Naive thymus-derived CD4-positive, alpha-beta T cell (primary cell): ENCODE data around the gene PSTPIP2. TPM values are rescaled to one million over a fixed set of nuclear protein-coding genes. Genes with fewer than 3 reads are reported as not detected.
A peak's percentile ranks its signal among the peaks of the same experiment; 100 is the strongest.
"Not testable (repeated sequence)": the region's sequence is repeated elsewhere in the genome, so short reads cannot be mapped to it uniquely, and the experiment has no call there.

Experiments used
- ATAC-seq: fragments of 150-1000 bp; cut with Tn5 transposase; 2 replicates; pipeline ENCODE4 v1.10.0; 2021; ENCODE audit warnings: mild to moderate bottlenecking, moderate library complexity
- CTCF ChIA-PET: fragments of 350-600 bp; sonication (Branson Sonifier 250); formaldehyde crosslinking; loops from one replicate; lab custom pipeline; 2021; ENCODE audit warnings: antibody characterized with exemption; lab: Charles Lee
- POLR2A ChIA-PET: fragments of 350-600 bp; sonication (Branson Sonifier 250); formaldehyde crosslinking; loops from one replicate; lab custom pipeline; 2021; ENCODE audit warnings: antibody characterized with exemption, inconsistent platforms; lab: Charles Lee
- DNase-seq, 9 donors: peaks; one replicate each; pipeline versions ENCODE4 v3.0.0 to v3.0.0-alpha.2; 2020 to 2022; ENCODE audit warnings: mixed read lengths in 1 of 9
- H3K27ac ChIP-seq: one replicate; pipeline ENCODE4 v1.7.0; 2013; ENCODE audit warnings: mild to moderate bottlenecking, low read depth, low read length, moderate library complexity
- H3K27me3 ChIP-seq, 2 donors: one replicate each; pipeline ENCODE4 v1.7.0; 2013; ENCODE audit warnings: low read length in 2 of 2, mild to moderate bottlenecking in 2 of 2, moderate library complexity in 2 of 2; ENCODE audit not compliant: control insufficient read depth in 2 of 2, insufficient read depth in 2 of 2
- H3K36me3 ChIP-seq, 3 experiments: 1 replicate in 2 of 3; 2 replicates in 1 of 3; pipeline ENCODE4 v1.7.0; 2013; ENCODE audit warnings: low read length in 3 of 3, mild to moderate bottlenecking in 3 of 3, moderate library complexity in 1 of 3; ENCODE audit not compliant: insufficient read depth in 3 of 3, control insufficient read depth in 2 of 3
- H3K4me1 ChIP-seq, 2 donors: one replicate each; pipeline ENCODE4 v1.7.0; 2013; ENCODE audit warnings: low read length in 2 of 2, mild to moderate bottlenecking in 2 of 2, moderate library complexity in 1 of 2; ENCODE audit not compliant: control insufficient read depth in 2 of 2, insufficient read depth in 2 of 2
- H3K4me3 ChIP-seq: 2 replicates; pipeline ENCODE4 v1.7.0; 2013; ENCODE audit warnings: mild to moderate bottlenecking, low read length
- H3K9me3 ChIP-seq, 3 experiments: 1 replicate in 2 of 3; 2 replicates in 1 of 3; pipeline ENCODE4 v1.7.0; 2013; ENCODE audit warnings: low read length in 3 of 3; ENCODE audit not compliant: control insufficient read depth in 2 of 3
- H3K27ac Mint-ChIP-seq, 9 donors: one replicate each; pipeline ENCODE4 v1.8.0; 2020 to 2022; ENCODE audit warnings: mixed read lengths in 9 of 9, mild to moderate bottlenecking in 8 of 9, moderate library complexity in 5 of 9, inconsistent platforms in 2 of 9
- H3K27me3 Mint-ChIP-seq, 5 donors: one replicate each; pipeline ENCODE4 v1.8.0; 2021 to 2022; ENCODE audit warnings: mixed read lengths in 5 of 5, mild to moderate bottlenecking in 1 of 5
- H3K36me3 Mint-ChIP-seq, 5 donors: one replicate each; pipeline ENCODE4 v1.8.0; 2020 to 2022; ENCODE audit warnings: mixed read lengths in 5 of 5, mild to moderate bottlenecking in 3 of 5, inconsistent platforms in 1 of 5
- H3K4me1 Mint-ChIP-seq, 7 donors: one replicate each; pipeline ENCODE4 v1.8.0; 2020 to 2022; ENCODE audit warnings: mixed read lengths in 7 of 7, mild to moderate bottlenecking in 3 of 7, inconsistent platforms in 1 of 7
- H3K4me3 Mint-ChIP-seq, 10 donors: one replicate each; pipeline ENCODE4 v1.8.0; 2020 to 2022; ENCODE audit warnings: mild to moderate bottlenecking in 10 of 10, mixed read lengths in 10 of 10, moderate library complexity in 6 of 10, inconsistent platforms in 2 of 10
- H3K9me3 Mint-ChIP-seq, 11 donors: one replicate each; pipeline ENCODE4 v1.8.0; 2020 to 2022; ENCODE audit warnings: mixed read lengths in 11 of 11, mild to moderate bottlenecking in 4 of 11, inconsistent platforms in 1 of 11, moderate library complexity in 1 of 11
- intact Hi-C, 2 donors: fragments of 100-400 bp; cut with micrococcal nuclease; formaldehyde crosslinking; loops; one replicate each; pipeline ENCODE4 v1.15.1; 2023
- polyA plus RNA-seq, 2 donors: library from polyadenylated mRNA; unstranded; fragments of 300-500 nt; fragmentation: Illumina TruSeq; gene quantifications; one replicate each; pipeline ENCODE4 v1.2.3, GENCODE V29; 2021
- total RNA-seq, 6 experiments: library from RNA in 5 of 6; stranded (reverse) in 5 of 6; gene quantifications; 1 replicate in 5 of 6; 2 replicates in 1 of 6; pipeline ENCODE4 v1.2.3 and lab custom pipeline; 2021 to 2026

PSTPIP2 gene
- total and polyA plus RNA-seq, 7 experiments from 2014 or later: 11.1 to 24.6 (median 15.2) TPM

DNA sequence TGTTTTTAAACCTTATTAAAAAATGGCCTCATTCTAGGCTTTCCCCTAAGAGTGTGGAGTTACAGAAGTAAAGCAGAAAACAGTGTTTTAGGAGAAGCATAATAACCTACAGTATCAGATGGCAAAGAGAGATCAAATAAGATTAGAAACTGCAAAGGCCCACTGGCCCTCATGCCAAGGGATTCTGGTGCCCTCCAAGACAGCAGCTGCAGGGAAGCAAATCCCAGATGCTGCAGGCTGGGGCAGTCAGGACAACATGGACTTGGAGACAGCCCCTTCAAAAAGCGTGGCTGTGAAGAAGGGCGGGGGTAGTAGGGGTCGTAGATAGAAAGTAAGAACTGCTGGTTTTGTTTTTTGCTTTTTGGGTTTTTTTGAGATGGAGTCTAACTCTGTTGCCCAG, 76.6 kb downstream of the PSTPIP2 start:
- H3K9me3 ChIP-seq: no peaks in the 10 kb centered on the region
- ATAC-seq (no peak), DNase-seq (no peak)
- H3K27me3 Mint-ChIP-seq: no peaks in the 10 kb centered on the region
- intact Hi-C loops: loop anchor here (5.0 kb wide), 1 partner anchor 47 kb away; no protein-coding TSS in a partner anchor
- peaks cover 0 to 28% (median 17%) of the 10 kb centered on the region in 5 donors for H3K36me3 Mint-ChIP-seq
- H3K27ac Mint-ChIP-seq: peak overlapping the region in 5 of 9 donors; percentile 1 to 76 (median 28)
- H3K36me3 ChIP-seq: peaks cover 0 to 14% (median 0%) of the 10 kb centered on the region in 3 experiments
- H3K27me3 ChIP-seq: no peaks in the 10 kb centered on the region
- H3K4me1 Mint-ChIP-seq: peaks cover 17 to 47% (median 40%) of the 10 kb centered on the region in 7 donors
- ChIA-PET POLR2A (no interaction called here), CTCF (no interaction called here)
- no peak overlapping the region for H3K4me3 ChIP-seq
- no peak overlapping the region for H3K27ac ChIP-seq
- H3K9me3 Mint-ChIP-seq: no peaks in the 10 kb centered on the region
- peak overlapping the region in 1 of 10 donors; percentile 9 for H3K4me3 Mint-ChIP-seq
- peaks cover 0 to 38% of the 10 kb centered on the region in 2 donors for H3K4me1 ChIP-seq

DNA sequence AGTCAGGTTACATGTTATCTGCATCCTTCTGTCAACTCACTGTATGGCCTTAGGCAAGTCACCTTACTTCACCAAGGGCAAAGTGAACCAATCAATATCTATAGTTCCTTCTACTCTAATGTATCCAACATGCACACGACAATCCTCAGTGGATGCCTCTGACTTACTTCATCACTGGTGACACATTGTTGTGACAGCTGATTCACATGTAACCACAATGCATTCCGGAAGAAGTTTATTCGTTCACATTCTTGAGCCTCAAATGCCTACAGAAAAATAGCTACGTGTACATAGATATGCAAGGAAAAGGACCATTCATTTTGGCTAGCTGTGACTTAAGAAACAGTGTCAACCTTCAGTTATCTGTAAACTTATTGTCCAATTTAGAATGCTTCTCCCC, 78.6 kb downstream of the PSTPIP2 start:
- CTCF ChIA-PET: interaction anchor here (1.3 kb wide), 1 partner anchor 79 kb away, joined by 5 read pairs; the partner anchor contains the start of gene PSTPIP2
- Mint-ChIP-seq H3K9me3 (peaks cover 0 to 3% (median 0%) of the 10 kb centered on the region in 11 donors), H3K36me3 (peaks cover 5 to 44% (median 33%) of the 10 kb centered on the region in 5 donors), H3K27me3 (no peaks in the 10 kb centered on the region), H3K4me1 (peaks cover 9 to 30% (median 26%) of the 10 kb centered on the region in 7 donors), H3K4me3 (no peak overlapping the region), H3K27ac (peak overlapping the region in 1 of 9 donors; percentile 68)
- H3K27me3 ChIP-seq: no peaks in the 10 kb centered on the region
- no peak overlapping the region for H3K27ac ChIP-seq
- DNase-seq (no peak), ATAC-seq (no peak)
- H3K4me1 ChIP-seq: peaks cover 0 to 20% of the 10 kb centered on the region in 2 donors
- H3K36me3 ChIP-seq: peaks cover 0 to 24% (median 0%) of the 10 kb centered on the region in 3 experiments
- no peak overlapping the region for H3K4me3 ChIP-seq
- POLR2A ChIA-PET: no interaction called here
- no peaks in the 10 kb centered on the region for H3K9me3 ChIP-seq
- intact Hi-C loops: no loop called here

DNA sequence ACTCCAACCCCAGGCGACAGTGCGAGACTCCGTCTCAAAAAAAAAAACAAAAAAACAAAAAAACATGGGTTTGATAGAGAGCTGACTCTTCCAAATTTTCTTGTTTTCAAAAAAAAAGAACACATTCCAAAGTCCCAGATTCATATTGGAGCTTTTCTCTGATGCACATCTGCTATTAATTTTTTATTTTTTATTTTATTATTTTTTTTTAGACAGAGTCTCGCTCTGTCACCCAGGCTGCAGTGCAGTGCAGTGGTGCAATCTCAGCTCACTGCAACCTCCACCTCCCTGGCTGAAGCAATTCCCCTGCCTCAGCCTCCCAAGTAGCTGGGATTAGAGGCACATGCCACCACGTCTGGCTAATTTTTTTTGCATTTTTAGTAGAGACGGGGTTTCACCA, 79.5 kb downstream of the PSTPIP2 start:
- H3K9me3 ChIP-seq, H3K9me3 Mint-ChIP-seq, H3K4me3 Mint-ChIP-seq, H3K27ac Mint-ChIP-seq, H3K27ac ChIP-seq, DNase-seq, H3K27me3 ChIP-seq, intact Hi-C loops, ATAC-seq, POLR2A ChIA-PET, H3K4me3 ChIP-seq, H3K27me3 Mint-ChIP-seq: not testable (repeated sequence)
- Mint-ChIP-seq H3K4me1 (peaks cover 4 to 21% (median 17%) of the 10 kb centered on the region in 7 donors), H3K36me3 (peaks cover 9 to 52% (median 33%) of the 10 kb centered on the region in 5 donors)
- Histone ChIP-seq H3K36me3 (peaks cover 0 to 24% (median 0%) of the 10 kb centered on the region in 3 experiments), H3K4me1 (peaks cover 0 to 11% of the 10 kb centered on the region in 2 donors)
- CTCF ChIA-PET: interaction anchor here (0.7 kb wide), 1 partner anchor 8 kb away, joined by 3 read pairs; no protein-coding TSS in a partner anchor

DNA sequence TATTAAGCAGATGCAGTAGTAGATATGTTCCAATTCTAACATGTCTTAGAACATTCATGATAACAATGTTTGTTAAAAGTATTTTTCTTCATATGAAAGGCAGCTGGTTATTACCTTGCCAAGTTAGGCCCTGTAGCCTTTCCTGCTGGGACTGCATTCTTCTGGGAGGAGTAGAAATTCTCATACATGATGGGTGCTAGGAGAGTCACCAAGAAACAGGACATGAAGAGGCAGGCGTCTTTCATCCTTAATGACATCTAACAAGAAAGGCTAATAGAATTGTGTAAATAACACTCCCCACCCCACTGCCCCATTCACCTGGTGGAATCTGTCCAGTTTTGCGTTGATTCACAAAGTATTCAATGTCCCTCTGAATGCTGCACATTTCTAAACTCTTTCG, 80.3 kb downstream of the PSTPIP2 start:
- Mint-ChIP-seq H3K9me3 (peaks cover 0 to 3% (median 0%) of the 10 kb centered on the region in 11 donors), H3K4me3 (no peak overlapping the region), H3K27me3 (no peaks in the 10 kb centered on the region), H3K36me3 (peaks cover 9 to 56% (median 33%) of the 10 kb centered on the region in 5 donors), H3K4me1 (peaks cover 1 to 15% (median 11%) of the 10 kb centered on the region in 7 donors), H3K27ac (no peak overlapping the region)
- intact Hi-C loops: no loop called here
- Histone ChIP-seq H3K9me3 (no peaks in the 10 kb centered on the region), H3K27me3 (no peaks in the 10 kb centered on the region), H3K36me3 (peaks cover 0 to 24% (median 0%) of the 10 kb centered on the region in 3 experiments), H3K4me1 (peaks cover 0 to 5% of the 10 kb centered on the region in 2 donors), H3K4me3 (no peak overlapping the region), H3K27ac (no peak overlapping the region)
- no peak for ATAC-seq
- ChIA-PET POLR2A (no interaction called here), CTCF (interaction anchor here (0.7 kb wide), 1 partner anchor 9 kb away, joined by 3 read pairs; no protein-coding TSS in a partner anchor)
- DNase-seq: no peak

DNA sequence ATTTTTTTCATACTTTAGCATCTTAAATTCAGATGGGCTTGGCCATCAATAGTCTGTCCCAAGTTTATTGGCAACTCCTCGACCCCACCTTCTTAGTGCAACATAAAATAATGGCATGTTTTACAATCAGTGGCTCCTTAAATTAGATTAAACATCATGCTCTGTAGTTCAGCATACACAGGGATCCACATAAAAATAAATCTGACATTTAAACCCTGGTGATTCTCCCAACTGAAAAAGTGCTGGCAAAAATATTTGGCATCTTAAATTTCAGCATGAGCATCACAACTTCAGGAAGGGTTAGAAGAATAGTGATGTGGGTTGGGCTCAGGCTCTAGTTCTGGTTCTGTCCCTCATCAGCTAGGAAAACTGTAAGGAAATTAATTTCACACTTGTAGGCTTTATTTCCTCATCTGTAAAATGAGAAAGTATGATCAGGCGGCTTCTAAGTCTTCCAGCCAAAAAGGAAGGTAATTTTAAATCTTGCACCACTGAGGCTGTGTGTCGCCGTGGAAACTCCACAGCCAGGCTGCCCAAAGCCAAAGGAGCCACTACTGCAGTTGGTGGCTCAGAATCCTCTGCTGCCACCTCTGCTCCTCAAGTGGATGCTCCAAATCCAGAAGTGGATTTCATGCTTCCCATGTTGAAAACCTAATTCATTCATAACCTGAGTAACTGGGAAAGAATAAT, 87.4 kb downstream of the PSTPIP2 start:
- DNase-seq: no peak
- Histone ChIP-seq H3K4me1 (no peaks in the 10 kb centered on the region), H3K36me3 (peaks cover 0 to 9% (median 0%) of the 10 kb centered on the region in 3 experiments), H3K4me3 (no peak overlapping the region), H3K9me3 (no peaks in the 10 kb centered on the region), H3K27me3 (no peaks in the 10 kb centered on the region), H3K27ac (no peak overlapping the region)
- H3K27ac Mint-ChIP-seq: peak overlapping the region in 2 of 9 donors; percentile 1 to 11
- H3K36me3 Mint-ChIP-seq: peaks cover 9 to 30% (median 15%) of the 10 kb centered on the region in 5 donors
- no peak overlapping the region for H3K4me3 Mint-ChIP-seq
- POLR2A ChIA-PET: no interaction called here
- H3K27me3 Mint-ChIP-seq: no peaks in the 10 kb centered on the region
- intact Hi-C loops: no loop called here
- H3K4me1 Mint-ChIP-seq: no peaks in the 10 kb centered on the region
- ATAC-seq: no peak
- CTCF ChIA-PET: no interaction called here
- H3K9me3 Mint-ChIP-seq: peaks cover 0 to 3% (median 0%) of the 10 kb centered on the region in 11 donors

DNA sequence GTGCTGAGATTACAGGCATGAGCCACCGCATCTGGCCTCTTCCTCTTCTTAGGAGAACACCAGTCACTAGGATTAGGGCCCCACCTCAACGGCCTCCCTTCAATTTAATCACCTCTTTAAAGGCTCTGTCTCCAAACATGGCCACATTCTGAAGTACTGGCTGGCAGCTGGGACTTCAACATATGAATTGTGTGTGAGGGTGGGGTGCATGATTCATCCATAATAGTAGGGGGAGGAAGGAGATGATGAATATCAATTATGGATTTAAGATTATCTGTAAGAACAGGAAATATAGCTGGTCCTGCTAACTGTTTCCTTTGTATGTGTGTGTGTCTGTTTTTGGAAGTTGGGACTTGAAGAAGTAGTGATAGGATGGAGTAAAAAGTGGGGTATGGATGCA, 90.2 kb downstream of the PSTPIP2 start:
- ATAC-seq (no peak), DNase-seq (no peak)
- Histone ChIP-seq H3K36me3 (peaks cover 0 to 3% (median 0%) of the 10 kb centered on the region in 3 experiments), H3K27me3 (no peaks in the 10 kb centered on the region), H3K9me3 (no peaks in the 10 kb centered on the region), H3K27ac (no peak overlapping the region), H3K4me1 (no peaks in the 10 kb centered on the region), H3K4me3 (no peak overlapping the region)
- Mint-ChIP-seq H3K4me1 (peaks cover 0 to under 1% (median 0%) of the 10 kb centered on the region in 7 donors), H3K36me3 (peaks cover 0 to 6% (median 4%) of the 10 kb centered on the region in 5 donors), H3K27me3 (no peaks in the 10 kb centered on the region), H3K9me3 (no peaks in the 10 kb centered on the region), H3K27ac (peak overlapping the region in 1 of 9 donors; percentile 54), H3K4me3 (no peak overlapping the region)
- CTCF ChIA-PET: interaction anchor here (0.7 kb wide), 1 partner anchor 40 kb away, joined by 3 read pairs; no protein-coding TSS in a partner anchor
- POLR2A ChIA-PET: no interaction called here
- intact Hi-C loops: no loop called here
